Measurements from ENCODE around the gene PRDM1. TPM values are rescaled to one million over a fixed set of nuclear protein-coding genes. Genes with fewer than 3 reads are reported as not detected.
A peak's percentile ranks its signal among the peaks of the same experiment; 100 is the strongest.

Gene PRDM1
- total RNA-seq, 1 experiment from 2014 or later: 2.9 TPM

GRCh38 chr6:106070636-106071035 lies 15.5 kb upstream of the PRDM1 start:
- DNase-seq (ENCODE audit: low read depth): no peak

GRCh38 chr6:106072501-106073090 lies 13.5 kb upstream of the PRDM1 start:
- DNase-seq (ENCODE audit: low read depth): no peak

GRCh38 chr6:106074146-106074545 lies 12.0 kb upstream of the PRDM1 start:
- DNase-seq (ENCODE audit: low read depth): no peak

GRCh38 chr6:106076139-106076538 lies 10.0 kb upstream of the PRDM1 start:
- no peak for DNase-seq (ENCODE audit: low read depth)

GRCh38 chr6:106077170-106077569 lies 9.0 kb upstream of the PRDM1 start:
- no peak for DNase-seq (ENCODE audit: low read depth)

GRCh38 chr6:106077881-106078280 lies 8.3 kb upstream of the PRDM1 start:
- no peak for DNase-seq (ENCODE audit: low read depth)

GRCh38 chr6:106079961-106080762 lies 6.0 kb upstream of the PRDM1 start:
- DNase-seq (ENCODE audit: low read depth): no peak

GRCh38 chr6:106080763-106081095 lies 5.4 kb upstream of the PRDM1 start:
- DNase-seq (ENCODE audit: low read depth): no peak

GRCh38 chr6:106081715-106082114 lies 4.4 kb upstream of the PRDM1 start:
- no peak for DNase-seq (ENCODE audit: low read depth)

GRCh38 chr6:106082735-106083398 lies 3.3 kb upstream of the PRDM1 start:
- peak; percentile 37 for DNase-seq (ENCODE audit: low read depth)

- no peak for DNase-seq (ENCODE audit: low read depth)
Measured at GRCh38 chr6:106083618-106084017, 2.5 kb upstream of the PRDM1 start.

- peak; percentile 80 for DNase-seq (ENCODE audit: low read depth)
Measured at GRCh38 chr6:106084106-106084988, 1.8 kb upstream of the PRDM1 start.

- peak; percentile 26 for DNase-seq (ENCODE audit: low read depth)
Measured at GRCh38 chr6:106084989-106085691, 996 bp upstream of the PRDM1 start.

- DNase-seq (ENCODE audit: low read depth): no peak
Measured at GRCh38 chr6:106085692-106085983, 498 bp upstream of the PRDM1 start.

- DNase-seq (ENCODE audit: low read depth): no peak
Measured at GRCh38 chr6:106086814-106087175, 659 bp downstream of the PRDM1 start.

GRCh38 chr6:106087548-106088325 lies 1.6 kb downstream of the PRDM1 start:
- DNase-seq (ENCODE audit: low read depth): peak; percentile 58

- no peak for DNase-seq (ENCODE audit: low read depth)
Measured at GRCh38 chr6:106090001-106090400, 3.9 kb downstream of the PRDM1 start.

- no peak for DNase-seq (ENCODE audit: low read depth)
Measured at GRCh38 chr6:106092279-106092678, 6.1 kb downstream of the PRDM1 start.

GRCh38 chr6:106094261-106094963 lies 8.3 kb downstream of the PRDM1 start:
- DNase-seq (ENCODE audit: low read depth): no peak

- no peak for DNase-seq (ENCODE audit: low read depth)
Measured at GRCh38 chr6:106094964-106095335, 8.8 kb downstream of the PRDM1 start.
